Stimulated activated CD4-positive, alpha-beta T cell treated with anti-CD3 and anti-CD28 coated beads, Interleukin-1b, Interleukin-23, amount 100 ng/mL, for 4 hours (primary cell): ENCODE data around the gene AGBL1.

Experiments used
- DNase-seq, 2 donors: peaks; one replicate each; pipeline ENCODE4 v3.0.0-alpha.2; 2020; ENCODE audit warnings: low read depth in 2 of 2

The AGBL1 gene

GRCh38 chr15:86711476-86711875 lies 631.8 kb downstream of the AGBL1 start:
- no peak for DNase-seq

DNA sequence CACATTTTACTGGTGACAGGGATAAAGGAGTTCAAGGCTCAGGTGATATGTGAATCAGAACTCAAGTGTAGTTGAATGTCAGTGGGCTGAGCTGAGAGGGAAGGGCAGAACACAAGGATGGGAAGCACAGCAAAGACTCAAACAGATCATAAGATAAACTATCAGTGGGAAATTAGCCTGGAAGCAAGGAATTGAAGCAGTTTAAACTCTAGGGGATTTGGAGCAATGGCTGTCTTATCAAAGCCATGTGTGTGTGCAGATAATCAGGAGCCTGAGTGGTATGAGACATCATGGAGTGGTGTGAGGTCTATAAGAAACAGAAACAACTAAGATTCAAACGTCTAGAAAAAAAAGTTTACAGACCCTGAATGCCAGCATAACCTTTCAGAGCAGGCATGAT lies 634.6 kb downstream of the AGBL1 start:
- no peak for DNase-seq

- no peak for DNase-seq
These were observed 646.0 kb downstream of the AGBL1 start for GRCh38 chr15:86725628-86726027.

DNA sequence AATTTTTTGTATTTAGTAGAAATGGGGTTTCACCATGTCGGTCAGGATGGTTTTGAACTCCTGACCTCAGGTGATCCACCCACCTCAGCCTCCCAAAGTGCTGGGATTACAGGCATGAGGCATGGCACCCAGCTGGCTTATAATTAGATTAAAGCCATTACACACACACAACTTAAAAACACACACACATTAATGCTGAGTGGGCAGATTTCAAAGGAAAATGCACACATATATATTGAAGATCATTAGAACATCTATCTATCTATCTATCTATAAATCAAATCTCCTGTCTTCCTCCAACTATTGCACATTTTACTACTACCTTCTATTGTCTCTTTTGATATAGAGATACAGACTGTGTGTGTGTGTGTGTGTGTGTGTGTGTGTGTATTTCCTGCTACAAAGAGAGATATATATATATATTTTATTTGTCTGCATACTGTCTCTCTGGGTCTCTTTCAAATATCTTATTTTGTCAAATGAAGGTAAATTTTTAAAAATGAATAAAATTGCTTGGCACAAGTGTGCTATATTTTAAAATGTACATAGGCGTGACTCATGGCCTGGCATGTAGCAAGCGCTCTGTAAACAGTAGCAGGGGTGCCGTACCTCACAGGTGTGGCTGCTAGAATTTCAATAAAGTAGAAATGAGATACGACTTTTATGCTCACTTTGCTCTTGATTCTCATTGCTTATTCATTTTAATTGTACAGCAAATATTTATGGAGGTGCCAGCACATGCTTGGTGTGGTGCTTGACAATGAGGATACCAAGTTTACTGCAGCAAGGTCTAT lies 655.8 kb downstream of the AGBL1 start:
- no peak for DNase-seq

DNA sequence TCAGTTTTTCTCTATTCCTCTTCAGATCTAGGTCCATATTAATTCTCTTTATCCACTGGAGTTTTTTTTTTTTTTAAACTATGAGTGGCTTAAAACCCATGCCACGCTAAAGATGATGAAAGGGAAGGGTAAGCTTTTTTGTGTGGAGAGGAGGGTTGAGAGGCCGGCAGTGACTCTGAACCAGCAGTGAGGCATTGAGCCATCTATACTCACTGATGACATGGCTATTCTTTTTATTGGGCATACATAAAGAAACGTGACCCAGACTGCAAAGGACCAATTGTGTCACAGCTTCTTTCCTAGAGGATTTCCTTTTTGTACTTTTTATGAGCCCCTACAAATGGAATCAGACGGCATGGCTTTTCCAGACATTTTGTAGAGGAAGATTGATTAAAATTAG lies 662.2 kb downstream of the AGBL1 start:
- no peak for DNase-seq

- peak; percentile 15 to 51 for DNase-seq
These were observed 663.7 kb downstream of the AGBL1 start for GRCh38 chr15:86743283-86743903.

- no peak for DNase-seq
These were observed 664.6 kb downstream of the AGBL1 start for GRCh38 chr15:86744198-86744780.

DNA sequence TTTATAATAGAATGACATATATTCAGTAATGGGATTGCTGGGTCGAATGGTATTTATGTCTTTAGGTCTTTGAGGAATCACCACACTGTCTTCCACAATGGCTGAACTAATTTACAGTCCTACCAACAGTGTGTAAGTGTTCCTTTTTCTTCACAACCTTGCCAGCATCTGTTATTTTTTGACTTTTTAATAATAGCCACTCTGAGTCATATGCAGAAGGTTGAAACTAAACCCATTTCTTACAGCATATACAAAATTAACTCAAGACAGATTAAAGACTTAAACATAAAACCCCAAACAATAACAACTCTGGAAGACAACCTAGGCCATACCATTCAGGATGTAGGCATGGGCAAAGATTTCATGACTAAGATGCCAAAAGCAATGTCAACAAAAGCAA lies 671.4 kb downstream of the AGBL1 start:
- DNase-seq = no peak

DNA sequence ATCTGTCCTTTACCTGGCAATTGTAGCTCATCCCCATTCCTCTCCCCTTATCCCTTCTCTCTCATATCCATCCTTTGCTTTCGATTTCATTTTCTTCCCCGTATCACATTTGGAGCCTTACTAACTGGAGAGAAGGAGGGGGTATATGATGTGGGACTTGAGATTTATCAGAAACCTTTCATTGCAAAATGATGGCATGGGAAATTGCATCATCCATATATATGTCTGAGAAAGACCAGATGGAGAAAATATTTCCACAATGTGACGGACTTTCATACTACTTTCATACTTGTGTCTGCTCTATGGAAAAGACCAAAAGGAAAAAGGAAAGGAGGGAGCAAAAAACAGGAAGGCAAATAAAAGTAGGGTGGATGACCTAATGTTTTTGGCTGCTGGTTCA lies 675.2 kb downstream of the AGBL1 start:
- DNase-seq = no peak

DNA sequence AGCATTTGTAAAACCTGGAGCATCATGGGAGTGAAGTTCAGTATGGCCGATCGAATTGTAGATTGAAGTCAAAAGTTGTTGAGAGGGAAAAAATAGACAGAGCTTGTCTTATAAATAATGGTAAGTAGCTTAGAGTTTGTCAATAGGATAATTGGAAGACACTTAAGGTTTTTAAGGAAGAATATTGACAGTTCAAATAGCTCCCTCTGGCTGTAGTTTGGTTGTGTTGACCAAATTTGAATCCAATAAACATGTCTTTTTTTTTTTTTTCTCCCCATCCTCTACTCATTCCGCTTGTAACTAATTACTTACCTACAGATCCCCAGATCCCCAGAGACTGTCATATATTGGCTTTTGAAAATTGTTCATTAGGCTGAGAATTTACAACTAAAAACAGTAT lies 677.0 kb downstream of the AGBL1 start:
- no peak for DNase-seq

GRCh38 chr15:86759800-86760523 lies 680.3 kb downstream of the AGBL1 start:
- DNase-seq = no peak

DNA sequence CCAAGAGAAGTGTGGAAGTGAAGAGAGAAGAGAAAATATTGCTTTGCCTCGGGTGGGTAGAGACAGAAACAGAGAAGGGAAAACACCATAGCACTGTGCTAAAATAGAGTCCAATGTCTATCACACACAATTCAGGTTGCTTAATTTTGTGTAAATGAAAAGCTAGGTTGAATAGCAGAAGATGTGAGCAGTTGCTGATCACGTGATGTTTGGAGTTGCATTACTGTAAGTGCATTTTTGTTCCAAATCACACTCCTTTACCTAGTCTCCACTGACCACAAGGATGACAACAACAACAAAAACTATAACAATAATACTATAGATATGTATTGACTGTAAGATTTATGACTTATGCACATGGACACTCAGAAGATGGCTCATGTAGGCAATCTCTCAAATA lies 683.2 kb downstream of the AGBL1 start:
- no peak for DNase-seq

DNA sequence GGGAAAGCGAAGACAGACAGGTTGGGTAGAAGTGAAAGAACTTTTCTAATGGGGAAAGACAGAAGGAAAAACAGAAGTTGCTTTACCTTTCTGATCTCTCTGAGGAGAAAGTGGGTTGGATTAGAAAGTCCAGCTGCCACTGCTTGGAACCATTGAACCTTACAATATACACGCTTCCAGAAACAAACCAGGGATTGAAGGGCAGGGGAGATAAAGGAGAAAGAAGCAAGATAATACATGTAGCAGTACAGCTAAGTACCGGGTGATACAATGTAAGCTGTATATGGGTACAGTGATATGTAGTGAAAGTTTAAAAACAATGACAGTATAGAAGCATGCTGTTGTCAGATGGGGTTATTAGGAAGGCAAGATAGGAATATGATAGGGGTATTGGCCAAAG lies 684.4 kb downstream of the AGBL1 start:
- no peak for DNase-seq

DNA sequence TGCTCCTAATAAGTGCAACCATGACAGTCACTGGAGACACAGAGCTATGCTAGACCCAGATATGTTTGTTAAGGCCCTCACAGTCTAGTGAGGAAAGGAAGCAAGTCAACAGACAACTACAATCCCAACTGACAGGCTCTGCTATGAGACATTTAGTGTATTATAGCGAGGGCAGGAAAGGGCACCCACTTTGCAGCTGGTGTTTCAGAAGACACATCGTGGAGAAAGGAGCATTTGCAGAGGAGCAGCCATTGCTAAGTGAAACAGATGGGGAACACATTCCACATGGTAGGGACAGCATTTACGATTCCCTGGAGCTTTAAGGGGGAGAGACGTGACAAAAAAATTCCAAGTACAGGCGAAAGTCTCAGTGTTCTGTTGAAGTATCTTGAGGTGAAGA lies 685.6 kb downstream of the AGBL1 start:
- no peak for DNase-seq

- DNase-seq = no peak
These were observed 692.8 kb downstream of the AGBL1 start for GRCh38 chr15:86772369-86773059.

- no peak for DNase-seq
These were observed 694.1 kb downstream of the AGBL1 start for GRCh38 chr15:86773736-86774135.

DNA sequence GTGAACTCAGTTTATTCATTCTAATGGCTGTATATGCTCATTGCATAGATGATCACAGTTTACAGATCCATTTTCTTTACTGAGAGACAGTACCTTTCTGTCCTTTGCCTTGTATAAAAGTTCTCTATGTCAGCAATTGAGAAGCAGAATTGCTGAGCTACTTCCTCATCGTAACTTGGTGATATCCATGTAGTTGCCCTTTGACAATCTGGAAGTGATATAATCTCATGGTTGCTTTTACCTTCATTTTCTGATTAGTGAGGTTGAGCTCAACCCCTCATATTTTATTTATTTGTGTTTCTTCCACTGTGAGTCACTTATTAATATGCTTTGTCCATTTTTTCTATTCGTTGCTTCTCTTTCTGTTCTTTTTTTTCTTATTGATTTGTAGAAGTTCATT lies 696.5 kb downstream of the AGBL1 start:
- no peak for DNase-seq

DNA sequence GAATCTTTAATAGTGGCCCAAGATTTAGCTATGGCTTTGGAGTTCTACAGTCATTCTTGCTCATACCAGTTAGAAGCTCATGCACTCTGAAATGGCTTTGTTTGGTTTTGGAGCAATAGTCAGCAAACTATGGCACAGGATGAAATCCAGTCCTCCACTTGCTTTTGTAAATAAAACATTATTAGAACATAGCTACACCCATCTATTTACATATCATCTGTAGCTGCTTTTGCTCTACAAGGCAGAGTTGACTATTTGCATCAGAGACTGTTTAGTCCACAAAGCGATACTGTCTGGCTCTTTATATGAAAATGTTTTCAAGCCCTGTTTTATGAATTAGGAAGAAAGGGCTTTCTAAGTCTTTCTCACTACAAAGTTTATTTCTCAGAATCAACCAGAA lies 716.9 kb downstream of the AGBL1 start:
- DNase-seq = no peak

GRCh38 chr15:86797135-86797534 lies 717.5 kb downstream of the AGBL1 start:
- no peak for DNase-seq

DNA sequence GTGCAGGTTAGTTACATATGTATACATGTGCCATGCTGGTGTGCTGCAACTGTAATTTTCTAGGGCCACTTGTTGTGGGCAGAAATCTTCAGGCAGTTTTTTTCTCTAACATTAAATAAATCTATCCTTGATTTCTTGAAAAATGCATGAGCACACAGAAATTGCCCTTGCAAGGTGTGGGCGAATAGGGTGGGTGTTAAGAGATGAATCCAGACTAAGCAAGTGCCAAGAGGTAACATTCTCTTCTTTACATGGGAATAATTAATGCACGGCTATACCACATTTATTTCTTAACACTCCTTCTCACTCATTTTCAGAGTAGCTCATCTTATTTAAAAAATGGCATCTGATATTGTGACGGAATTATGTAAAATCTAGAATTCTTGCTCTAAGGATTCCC lies 719.6 kb downstream of the AGBL1 start:
- DNase-seq = no peak

- DNase-seq = no peak
These were observed 722.6 kb downstream of the AGBL1 start for GRCh38 chr15:86802244-86802643.

- no peak for DNase-seq
These were observed 724.7 kb downstream of the AGBL1 start for GRCh38 chr15:86804406-86804805.
